Measurements from ENCODE around the gene MUC6.
"Not testable (repeated sequence)": the region's sequence is repeated elsewhere in the genome, so short reads cannot be mapped to it uniquely, and the experiment has no call there.

The MUC6 gene

DNA sequence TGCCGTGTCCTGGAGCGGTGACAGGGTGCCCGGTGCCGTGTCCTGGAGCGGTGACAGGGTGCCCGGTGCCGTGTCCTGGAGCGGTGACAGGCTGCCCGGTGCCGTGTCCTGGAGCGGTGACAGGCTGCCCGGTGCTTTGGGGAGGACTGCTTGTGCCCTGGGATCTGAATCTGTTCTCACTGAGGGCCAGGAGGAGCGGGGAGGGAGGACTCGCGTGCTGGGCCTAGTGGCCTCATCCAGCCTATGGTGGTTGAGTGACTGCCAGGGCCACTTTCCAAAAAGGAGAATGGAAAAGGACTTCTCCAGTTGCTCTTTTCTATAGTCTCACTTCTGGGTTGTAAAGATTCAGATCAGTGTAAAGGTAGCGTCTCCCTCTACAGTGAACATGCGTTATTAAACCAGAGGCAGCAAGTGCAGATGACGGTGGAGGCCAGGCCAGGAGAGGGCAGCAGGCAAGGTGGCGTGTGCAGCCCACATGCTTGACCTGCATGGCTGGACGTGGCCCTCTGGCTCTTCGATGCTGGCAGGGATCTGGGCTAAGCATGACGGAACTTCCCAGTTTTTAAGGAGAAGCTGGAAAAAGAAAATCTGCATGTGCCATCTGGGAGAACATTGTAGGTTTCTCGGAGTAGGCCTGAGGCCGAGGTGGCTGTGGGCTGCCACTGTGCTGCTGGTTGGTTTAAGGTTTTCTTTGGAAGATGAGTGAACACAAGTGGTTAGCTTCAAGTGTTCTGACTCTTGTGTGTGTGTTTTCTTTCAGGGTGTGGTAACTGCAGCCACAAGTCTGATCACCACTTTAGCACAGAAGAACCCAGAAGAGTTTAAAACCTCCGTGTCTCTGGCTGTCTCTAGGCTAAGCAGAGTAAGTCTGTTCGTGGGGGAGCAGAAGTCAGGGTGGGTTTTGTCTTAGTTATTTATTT is 55.8 kb downstream of the MUC6 start:
- DNase-seq: no peak

DNA sequence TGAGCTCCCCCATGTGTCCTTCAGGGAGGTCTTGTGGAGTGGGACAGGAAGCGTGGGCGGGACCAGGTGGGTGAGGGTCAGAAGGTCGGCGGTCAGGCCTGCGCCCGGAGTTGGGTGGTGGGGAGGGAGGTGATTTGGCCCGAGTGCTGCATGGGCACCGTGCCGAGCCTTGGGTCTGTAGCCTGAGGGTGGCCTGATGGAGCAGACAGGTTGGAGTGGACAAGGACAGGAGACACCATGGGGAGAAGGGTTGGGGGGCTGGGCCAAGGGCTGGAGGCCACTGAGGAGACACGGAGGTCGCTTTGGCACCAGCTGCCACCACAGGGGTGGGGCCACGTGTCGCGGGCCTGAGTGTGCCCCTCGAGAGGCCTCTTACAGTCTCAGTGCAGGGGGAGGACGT is 57.7 kb downstream of the MUC6 start:
- no peak for DNase-seq

DNA sequence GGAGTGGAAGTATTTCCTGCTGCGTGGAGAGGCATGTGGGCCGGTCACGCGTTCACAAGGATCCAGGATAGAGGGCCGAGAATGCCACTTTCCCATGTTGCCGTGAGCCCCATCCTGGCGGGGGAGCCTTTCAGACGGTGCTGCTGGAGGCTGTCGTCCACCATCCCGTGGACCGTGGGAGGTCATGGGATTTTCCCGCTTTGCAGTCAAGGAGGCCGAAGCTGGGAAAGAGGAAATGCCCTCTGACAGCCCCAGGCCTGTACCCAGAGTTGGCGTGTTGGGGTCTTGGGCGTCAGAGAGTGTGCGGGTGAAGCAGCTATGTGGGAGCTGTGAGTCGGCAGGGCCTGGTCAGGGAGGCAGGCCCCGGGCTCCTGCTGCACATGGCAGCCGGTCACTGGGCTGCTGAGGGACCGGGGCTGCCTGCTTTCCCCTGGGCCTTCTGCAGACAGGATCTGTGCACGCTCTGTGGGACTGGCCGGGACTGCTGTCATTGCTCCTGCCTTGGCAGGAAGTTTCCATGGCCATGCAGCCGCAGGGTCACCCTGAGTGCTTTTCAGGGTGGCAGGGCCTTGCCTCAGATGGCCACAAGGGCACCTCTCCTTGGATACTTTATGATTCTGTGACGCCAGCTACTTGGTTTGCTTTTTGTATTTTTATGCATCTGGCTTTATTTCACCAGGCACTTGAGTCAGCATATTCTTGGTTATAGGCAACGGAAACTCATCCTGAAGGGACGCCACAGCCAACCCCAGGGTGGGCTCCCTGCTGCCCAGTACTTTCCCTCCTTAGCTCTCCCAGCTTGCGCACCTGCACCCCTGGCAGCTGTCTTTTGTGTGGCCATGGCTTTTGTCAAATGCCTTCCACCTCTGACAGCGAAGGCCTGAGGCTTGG is 58.4 kb downstream of the MUC6 start:
- DNase-seq: no peak

DNA sequence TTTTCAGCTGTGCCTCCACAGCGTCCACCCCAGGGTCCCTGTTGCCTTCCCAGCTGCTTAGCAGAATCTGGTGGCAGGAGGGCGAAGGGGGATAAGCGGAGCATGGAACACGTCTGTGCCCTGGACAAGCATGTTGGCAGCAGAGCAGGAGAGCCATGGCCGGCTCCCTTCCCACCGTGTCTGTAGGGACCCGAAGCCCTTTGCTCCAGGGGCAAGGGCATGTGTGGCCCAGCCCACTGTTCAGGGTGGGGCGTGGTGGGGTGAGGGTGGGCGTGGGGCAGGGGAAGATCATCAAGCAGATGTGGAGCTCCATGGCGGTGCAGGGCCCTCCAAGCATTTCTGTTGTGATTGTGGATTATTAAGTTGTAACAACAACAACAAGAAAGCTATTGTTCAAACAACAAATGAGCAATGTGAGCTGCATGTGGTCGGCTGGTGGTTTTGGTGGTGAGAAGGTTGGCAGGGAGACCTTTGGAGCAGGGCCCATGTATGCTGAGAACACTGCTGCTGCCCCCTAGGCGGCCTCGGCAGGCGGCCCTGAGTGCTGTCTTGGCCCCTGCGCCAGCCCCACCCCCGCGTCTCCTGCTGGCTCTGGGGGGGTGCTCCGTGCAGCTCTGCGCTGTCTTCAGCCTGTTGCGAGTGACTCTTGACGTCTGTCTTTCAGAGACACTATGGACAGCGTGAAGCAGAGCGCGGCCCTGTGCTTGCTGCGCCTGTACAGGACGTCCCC is 59.9 kb downstream of the MUC6 start:
- no peak for DNase-seq

DNA sequence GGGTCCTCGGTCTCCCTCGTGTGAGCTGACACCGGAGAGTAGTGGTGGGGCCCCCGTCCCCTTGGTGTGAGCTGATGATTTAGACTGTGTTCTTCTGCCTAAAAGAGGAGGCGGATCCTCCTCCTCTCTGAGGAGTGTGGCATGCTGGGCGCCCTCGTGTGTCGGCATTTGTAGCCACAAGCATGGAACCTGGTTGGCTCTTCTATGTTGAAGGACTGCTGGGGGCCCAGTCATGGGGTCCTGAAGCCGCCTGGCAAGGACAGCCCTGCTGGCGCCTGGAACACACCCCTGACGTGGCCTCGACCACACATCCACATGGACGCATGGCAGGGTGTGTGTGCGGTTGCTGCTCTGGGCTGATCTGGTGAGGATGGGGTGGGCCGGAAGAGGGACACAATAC is 60.7 kb downstream of the MUC6 start:
- DNase-seq: peak; percentile 47

DNA sequence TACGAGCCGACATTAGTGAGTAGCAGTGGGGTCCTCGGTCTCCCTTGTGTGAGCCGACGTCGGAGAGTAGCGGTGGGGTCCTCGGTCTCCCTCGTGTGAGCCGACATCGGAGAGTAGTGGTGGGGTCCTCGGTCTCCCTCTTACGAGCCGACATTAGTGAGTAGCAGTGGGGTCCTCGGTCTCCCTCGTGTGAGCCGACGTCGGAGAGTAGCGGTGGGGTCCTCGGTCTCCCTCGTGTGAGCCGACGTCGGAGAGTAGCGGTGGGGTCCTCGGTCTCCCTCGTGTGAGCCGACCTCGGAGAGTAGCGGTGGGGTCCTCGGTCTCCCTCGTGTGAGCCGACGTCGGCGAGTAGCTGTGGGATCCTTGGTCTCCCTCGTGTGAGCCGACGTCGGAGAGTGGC is 61.1 kb downstream of the MUC6 start:
- not testable (repeated sequence) for DNase-seq

DNA sequence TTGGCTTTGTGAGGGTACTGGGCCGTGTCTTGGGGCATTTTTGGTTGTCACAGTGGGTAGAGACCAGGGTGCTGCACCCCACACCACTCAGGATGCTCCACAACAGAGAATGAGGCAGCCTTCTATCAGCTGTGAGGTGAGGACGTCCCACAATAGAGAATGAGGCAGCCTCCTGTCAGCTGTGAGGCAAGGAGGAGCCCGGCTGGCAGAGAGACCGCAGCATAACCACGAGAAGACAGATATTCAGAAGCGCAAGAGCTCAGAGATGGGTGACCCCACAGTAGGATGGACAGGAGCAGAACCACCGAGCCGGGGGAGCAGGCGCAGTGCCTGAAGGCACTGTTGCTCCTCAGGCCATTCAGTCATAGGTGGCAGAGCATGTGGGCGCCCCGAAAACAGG is 63.3 kb downstream of the MUC6 start:
- no peak for DNase-seq

DNA sequence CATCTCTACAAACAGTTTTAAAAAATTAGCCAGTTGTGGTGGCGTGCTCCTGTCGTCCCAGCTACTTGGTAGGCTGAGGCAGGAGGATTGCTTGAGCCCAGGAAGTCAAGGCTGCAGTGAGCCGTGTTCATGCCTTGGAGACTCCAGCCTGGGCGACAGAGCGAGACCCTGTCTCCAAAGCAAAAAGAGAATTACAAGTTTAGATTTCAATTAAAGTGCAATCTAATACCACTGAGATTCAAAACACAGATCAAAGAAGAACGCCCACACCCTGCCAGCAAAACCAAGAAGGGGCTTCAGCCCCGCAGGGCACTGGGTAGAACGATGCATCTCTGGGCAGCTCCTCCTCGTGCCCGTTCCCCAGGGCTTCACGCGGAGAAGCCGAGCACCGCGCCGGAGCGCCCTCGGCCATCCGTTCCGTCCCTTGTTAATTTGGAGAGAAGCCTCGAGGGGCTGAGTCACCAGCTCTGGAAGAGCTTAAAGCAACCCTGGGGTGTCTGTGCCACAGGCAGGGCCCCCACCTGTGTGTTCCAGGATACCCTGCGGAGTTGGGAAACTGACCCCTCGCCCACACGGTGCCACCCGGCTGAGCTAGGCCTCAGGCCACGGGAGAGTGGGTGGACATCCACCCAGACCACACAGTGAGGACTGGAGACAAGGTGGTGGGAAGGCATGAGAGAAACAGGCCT is 63.9 kb downstream of the MUC6 start:
- DNase-seq: no peak

DNA sequence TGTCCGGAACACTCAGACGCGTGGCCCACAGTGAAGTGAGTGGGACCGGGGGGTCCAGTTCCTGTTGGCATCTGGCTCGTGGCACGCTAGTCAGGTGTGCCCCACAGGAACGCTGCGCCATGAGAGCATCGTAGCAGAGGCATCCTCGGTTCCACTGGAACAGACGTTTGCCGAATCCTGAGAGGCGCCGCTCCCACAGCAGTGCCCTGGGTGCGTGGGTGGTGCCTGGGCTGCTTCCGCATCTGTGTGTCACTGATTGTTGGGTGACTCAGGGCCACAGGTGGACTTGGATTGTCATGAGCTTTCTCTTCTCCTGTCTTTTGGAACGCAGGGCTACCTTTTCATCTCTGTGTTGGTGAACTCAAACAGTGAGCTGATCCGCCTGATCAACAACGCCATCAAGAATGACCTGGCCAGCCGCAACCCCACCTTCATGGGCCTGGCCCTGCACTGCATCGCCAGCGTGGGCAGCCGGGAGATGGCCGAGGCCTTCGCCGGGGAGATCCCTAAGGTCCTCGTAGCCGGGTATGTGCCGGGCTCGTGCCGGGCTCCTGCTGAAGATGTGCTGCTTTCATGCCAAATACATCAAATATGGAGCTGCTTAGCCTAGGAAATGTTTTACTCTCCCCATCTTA is 64.7 kb downstream of the MUC6 start:
- no peak for DNase-seq

DNA sequence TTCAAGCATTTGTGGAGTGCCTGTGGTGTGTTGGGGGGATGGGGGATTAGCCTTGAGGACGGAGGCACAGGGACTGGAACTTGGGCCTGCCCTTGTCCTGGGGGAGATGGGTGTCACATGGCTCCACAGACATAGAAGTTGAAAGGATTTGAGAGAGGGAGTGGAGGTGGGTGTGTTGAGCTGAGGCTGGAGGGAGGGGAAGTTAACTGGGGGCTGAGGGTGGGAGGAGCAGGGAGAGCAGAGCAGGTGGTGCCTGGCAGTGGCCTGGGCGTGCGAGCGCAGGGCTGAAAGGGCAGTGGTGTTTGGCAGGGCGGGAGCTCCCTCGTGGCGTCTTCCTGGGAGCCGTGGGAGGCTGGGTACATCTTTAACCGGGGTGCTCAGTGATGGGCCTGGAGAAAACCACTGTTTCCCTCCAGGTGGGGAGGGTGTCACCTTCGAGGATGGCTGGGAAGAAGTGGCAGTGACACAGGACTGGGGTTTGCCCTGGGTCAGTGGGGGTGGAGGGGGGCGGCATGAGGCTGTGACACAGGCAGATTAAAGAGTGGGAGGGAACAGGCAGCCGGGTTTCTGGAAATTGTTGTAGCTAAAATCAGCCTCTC is 65.3 kb downstream of the MUC6 start:
- DNase-seq: no peak

DNA sequence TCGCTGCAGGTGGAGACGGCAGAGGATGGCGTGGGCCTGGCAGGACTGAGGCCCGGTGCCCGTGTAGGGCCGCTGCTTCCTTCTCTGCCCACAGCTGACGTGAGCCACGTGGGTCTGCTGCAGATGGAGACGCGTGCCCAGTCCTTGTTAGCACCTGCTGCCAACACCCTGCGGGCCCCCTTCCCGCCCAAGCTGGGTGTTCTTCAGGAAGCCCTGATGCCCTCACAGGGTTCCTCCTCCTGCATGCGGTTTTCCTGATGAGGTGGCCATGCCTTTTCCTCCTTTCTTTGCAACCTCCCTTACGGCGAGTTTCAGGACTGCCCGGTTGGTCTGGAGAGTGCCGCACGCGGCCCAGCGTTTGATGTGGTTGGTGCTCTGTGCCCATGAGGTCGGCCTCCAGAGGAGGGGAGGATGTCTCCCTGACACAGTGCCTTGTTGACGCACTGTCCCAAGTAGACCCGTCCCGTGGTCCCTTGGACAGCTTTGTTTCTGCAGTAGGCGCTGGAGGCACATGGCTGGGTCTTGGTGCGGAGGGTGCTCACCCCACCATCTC is 66.1 kb downstream of the MUC6 start:
- no peak for DNase-seq

DNA sequence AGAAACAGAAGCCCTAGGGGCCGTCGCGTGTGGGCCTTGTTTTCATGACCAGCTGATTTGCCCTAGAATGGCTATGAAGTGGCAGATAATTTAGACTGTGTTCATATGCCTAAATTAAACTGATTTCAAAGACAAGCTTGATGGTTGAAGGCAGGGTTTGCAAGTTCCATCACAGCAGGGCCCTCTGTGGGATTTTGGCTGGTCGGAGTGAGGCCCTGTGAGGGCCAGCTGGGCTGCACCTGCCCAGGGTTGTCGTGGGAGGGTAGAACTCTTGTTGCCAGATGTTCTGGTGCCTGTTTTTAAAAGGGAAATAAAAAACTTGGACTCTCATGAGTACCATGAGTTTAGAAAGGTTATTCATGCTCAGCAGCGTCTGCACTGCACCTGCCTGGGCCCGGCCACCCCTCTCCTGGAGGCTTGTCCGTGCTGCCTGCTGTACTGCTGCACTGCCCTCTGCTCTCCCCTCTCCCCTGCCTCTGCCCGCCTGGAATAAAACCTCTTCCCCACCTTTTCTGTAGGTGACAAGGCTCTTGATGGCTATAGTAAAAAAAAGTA is 66.8 kb downstream of the MUC6 start:
- DNase-seq: no peak

DNA sequence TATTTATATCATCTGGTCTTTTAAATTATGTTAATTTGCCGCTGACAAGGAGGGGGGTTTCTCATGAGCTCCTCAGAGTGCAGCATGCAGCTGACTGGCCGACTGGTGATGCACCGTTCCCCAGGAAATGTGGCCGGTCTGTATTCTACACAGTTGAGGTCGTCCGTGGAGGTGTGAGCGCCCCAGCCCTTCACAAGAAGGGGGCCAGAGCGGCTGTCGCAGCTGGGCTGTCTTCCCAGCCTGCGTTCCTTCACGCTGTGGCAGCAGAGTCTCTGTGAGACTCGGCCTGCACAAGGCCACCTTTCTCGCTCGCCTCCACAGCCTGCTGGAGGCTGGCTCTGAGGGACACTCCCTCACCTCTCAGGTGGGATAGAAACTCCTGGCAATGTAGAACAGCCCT is 67.7 kb downstream of the MUC6 start:
- DNase-seq: no peak

DNA sequence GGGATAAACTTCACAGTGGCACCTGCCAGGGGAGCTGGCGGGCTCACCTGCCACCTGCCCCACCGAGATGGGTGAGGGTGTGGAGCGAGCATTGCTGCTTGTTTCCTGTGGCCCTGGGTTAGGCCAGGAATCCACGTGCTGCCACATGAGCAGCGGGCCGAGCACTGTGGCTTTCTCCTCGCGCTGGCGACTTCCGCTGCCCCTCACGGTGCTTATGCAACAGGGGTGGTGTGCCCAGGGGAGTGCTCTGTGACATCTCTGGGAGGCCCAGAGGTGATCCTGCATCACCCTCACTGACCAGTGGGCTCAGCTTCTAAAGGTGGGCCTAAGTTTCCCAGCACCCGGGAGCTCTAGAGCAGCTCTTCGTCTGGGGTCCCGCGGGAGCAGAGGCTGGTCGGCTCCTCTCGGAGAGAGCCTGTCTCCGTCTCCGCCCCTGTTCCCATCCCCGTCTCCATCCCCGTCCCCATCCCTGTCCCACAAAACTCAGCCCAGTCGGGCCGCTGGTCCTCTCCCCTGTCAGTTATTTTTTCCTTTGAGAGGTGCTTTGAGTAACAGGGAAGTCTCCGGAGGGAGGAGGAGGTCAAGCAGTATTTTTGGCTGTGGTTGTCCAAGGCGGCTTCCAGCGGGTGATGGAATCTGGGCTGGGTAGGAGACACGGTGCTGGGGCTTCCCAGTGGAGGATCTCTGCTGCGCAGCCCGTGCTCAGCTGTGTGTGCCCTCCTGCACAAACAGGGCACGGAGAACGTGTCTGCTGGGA is 68.3 kb downstream of the MUC6 start:
- DNase-seq: no peak

DNA sequence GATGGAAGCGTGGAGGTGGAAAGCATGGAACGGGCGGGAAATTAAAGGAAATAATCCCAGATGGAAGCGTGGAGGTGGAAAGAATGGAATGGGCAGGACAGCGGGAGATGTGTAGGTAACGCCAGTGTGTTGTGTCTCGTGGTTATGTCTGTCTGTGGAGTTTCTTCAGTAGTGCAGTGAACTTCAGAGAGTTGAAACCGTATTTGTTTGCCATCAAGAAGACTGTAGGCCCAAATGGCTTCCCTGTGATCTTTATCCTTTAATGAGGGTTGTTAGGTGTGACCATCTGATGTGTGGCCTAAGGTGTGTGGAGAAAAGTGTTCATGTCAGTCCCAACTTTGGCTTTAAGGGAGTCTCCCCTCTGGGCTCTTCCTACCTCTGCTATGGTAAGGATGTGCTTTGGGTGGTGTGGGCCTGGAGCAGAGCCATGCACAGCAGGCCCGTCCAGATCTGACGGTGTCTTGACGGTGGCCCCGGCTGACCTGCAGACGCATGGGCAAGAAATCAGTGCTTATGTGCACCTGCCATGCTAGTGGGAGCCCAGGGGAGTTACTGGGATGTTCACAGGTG is 71.2 kb downstream of the MUC6 start:
- no peak for DNase-seq

DNA sequence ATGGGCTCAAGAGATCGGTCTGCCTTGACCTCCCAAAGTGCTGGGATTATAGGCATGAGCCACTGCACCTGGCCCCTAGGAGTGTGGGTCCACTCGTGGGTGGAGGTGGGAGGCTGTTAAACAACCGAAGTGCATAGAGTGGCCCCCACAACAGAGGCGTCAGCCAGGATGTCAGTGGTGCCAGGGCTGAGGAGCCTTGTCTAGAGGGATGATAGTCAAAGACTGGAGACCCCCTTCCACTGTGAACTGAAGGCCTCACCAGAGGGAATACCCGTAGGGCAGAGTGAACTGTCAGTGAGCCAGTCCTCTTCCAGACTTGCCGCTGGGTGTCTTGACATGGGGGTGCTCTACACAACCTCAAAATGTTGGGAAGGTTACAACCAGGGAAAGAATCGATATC is 72.7 kb downstream of the MUC6 start:
- no peak for DNase-seq
